Neural cell (in vitro differentiated cells): Measurements from ENCODE around the gene GADL1. TPM values are rescaled to one million over a fixed set of nuclear protein-coding genes. Genes with fewer than 3 reads are reported as not detected.

Experiments used
- H2AFZ ChIP-seq: fragments of 200-600, 300-800 bp; sonication (generic), shearing (Covaris generic); 2 replicates; pipeline ENCODE4 v1.6.0; 2014; ENCODE audit warnings: low read depth, mild to moderate bottlenecking, antibody characterized with exemption, low read length, moderate library complexity
- H3F3A ChIP-seq: fragments of 200-600 bp; shearing (Covaris generic); 2 replicates; pipeline ENCODE4 v1.6.1; 2016; ENCODE audit warnings: mild to moderate bottlenecking, moderate library complexity, mixed read lengths, antibody characterized with exemption, low read length; ENCODE audit not compliant: insufficient read depth, poor library complexity, severe bottlenecking
- H3K27ac ChIP-seq: fragments of 200-600, 300-800 bp; sonication (generic), shearing (Covaris generic); 2 replicates; pipeline ENCODE4 v1.5.1; 2014; ENCODE audit warnings: mild to moderate bottlenecking, low read length, moderate library complexity
- H3K27me3 ChIP-seq: fragments of 300-800, 200-600 bp; sonication (generic), shearing (Covaris generic); 2 replicates; pipeline ENCODE4 v1.6.0; 2014; ENCODE audit warnings: mild to moderate bottlenecking, low read depth, low read length, moderate library complexity; ENCODE audit not compliant: insufficient read depth
- H3K36me3 ChIP-seq: fragments of 300-800, 200-600 bp; sonication (generic), shearing (Covaris generic); 2 replicates; pipeline ENCODE4 v1.5.1; 2014; ENCODE audit warnings: mild to moderate bottlenecking, antibody characterized with exemption, low read length, moderate library complexity; ENCODE audit not compliant: insufficient read depth
- H3K4me2 ChIP-seq: fragments of 300-800, 200-600 bp; sonication (generic), shearing (Covaris generic); 2 replicates; pipeline ENCODE4 v1.6.0; 2014; ENCODE audit warnings: mild to moderate bottlenecking, low read length
- H3K4me3 ChIP-seq: fragments of 300-800, 200-600 bp; sonication (generic), shearing (Covaris generic); 2 replicates; pipeline ENCODE4 v1.5.1; 2014; ENCODE audit warnings: mild to moderate bottlenecking, low read length, moderate library complexity
- H3K79me2 ChIP-seq: fragments of 200-600 bp; shearing (Covaris generic); replicated peaks from 2 replicates; pipeline ENCODE4 v1.6.0; 2014; ENCODE audit warnings: mild to moderate bottlenecking, low read length, moderate library complexity; ENCODE audit not compliant: insufficient read depth
- H3K9ac ChIP-seq: fragments of 300-800, 200-600 bp; sonication (generic), shearing (Covaris generic); 2 replicates; pipeline ENCODE4 v1.6.1; 2016; ENCODE audit warnings: mild to moderate bottlenecking, low read length, mixed read lengths
- H3K9me2 ChIP-seq: fragments of 200-600 bp; shearing (Covaris generic); 2 replicates; pipeline ENCODE4 v1.6.1; 2016; ENCODE audit warnings: mild to moderate bottlenecking, low read length, mixed read lengths; ENCODE audit not compliant: insufficient read depth
- H3K9me3 ChIP-seq: fragments of 200-600, 300-800 bp; sonication (generic), shearing (Covaris generic); 2 replicates; pipeline ENCODE4 v1.6.1; 2016; ENCODE audit warnings: mild to moderate bottlenecking, mixed run types, low read length, moderate library complexity, mixed read lengths
- H4K20me1 ChIP-seq: fragments of 200-600 bp; shearing (Covaris generic); 2 replicates; pipeline ENCODE4 v1.6.1; 2016; ENCODE audit warnings: mild to moderate bottlenecking, mixed run types; ENCODE audit not compliant: insufficient read depth
- EP300 ChIP-seq: fragments of 450-650 bp; conservative IDR thresholded peaks from 2 replicates; pipeline ENCODE4 v1.6.1; 2014; ENCODE audit warnings: antibody characterized with exemption, mild to moderate bottlenecking, moderate library complexity; ENCODE audit not compliant: poor library complexity, severe bottlenecking
- EZH2 ChIP-seq: fragments of 200-600, 300-800 bp; shearing (Covaris generic), sonication (generic); IDR thresholded peaks from 2 replicates; pipeline ENCODE4 v1.6.1; 2014; ENCODE audit warnings: antibody characterized with exemption, low read length, borderline replicate concordance, mild to moderate bottlenecking; ENCODE audit not compliant: insufficient read depth, poor library complexity, severe bottlenecking
- MXI1 ChIP-seq: fragments of 450-650 bp; conservative IDR thresholded peaks from 2 replicates; pipeline ENCODE4 v1.6.1; 2014; ENCODE audit warnings: antibody characterized with exemption, mild to moderate bottlenecking; ENCODE audit not compliant: poor library complexity, severe bottlenecking
- POLR2AphosphoS5 ChIP-seq: IDR thresholded peaks from 2 replicates; pipeline ENCODE4 v1.6.1; 2012
- RAD21 ChIP-seq: fragments of 450-650 bp; conservative IDR thresholded peaks from 2 replicates; pipeline ENCODE4 v1.6.1; 2014; ENCODE audit warnings: antibody characterized with exemption, mild to moderate bottlenecking, moderate library complexity
- SMC3 ChIP-seq: fragments of 450-650 bp; conservative IDR thresholded peaks from 2 replicates; pipeline ENCODE4 v1.6.1; 2014; ENCODE audit warnings: antibody characterized with exemption, mild to moderate bottlenecking, moderate library complexity; ENCODE audit not compliant: poor library complexity
- TAF1 ChIP-seq: IDR thresholded peaks from 2 replicates; pipeline ENCODE4 v1.6.1; 2012; ENCODE audit warnings: low read depth
- polyA plus RNA-seq: library from polyadenylated mRNA; depleted of rRNA; stranded (reverse); fragments of >200 nt; gene quantifications from 2 replicates; pipeline ENCODE4 v1.2.3, GENCODE V29; 2014
- TF ChIP-seq, protein P1 (sequence below): fragments of 450-650 bp; IDR thresholded peaks from 2 replicates; pipeline ENCODE4 v1.5.1; 2014; ENCODE audit warnings: antibody characterized with exemption, mild to moderate bottlenecking, moderate library complexity; ENCODE audit not compliant: poor library complexity, severe bottlenecking
- TF ChIP-seq, protein P2 (sequence below): IDR thresholded peaks from 2 replicates; pipeline ENCODE4 v1.6.1; 2012; ENCODE audit warnings: borderline replicate concordance

The GADL1 gene
- polyA plus RNA-seq, 1 donor from 2014 or later = not detected

DNA sequence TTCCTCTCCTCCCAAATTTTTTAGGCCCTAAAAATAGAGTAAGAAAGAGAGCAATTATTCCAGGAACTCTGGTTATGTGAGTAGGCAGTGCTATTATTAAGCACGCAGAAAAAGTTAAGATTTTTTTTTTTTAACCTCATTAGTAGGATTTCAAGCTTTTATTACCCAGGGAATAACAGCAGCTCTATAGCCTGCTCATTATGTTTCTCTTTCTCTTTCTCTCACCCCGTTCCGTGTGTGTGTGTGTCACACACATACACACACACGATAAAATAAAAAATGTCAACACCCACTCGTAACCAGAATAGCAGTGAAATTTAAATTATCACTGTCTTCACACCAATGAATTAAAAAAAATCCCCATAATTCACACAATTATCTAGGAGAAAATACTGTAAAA, 30.3 kb downstream of the GADL1 start:
- H3K4me2 ChIP-seq = no peak overlapping the region
- no peaks in the 10 kb centered on the region for H3K79me2 ChIP-seq
- no peak overlapping the region for H3K4me3 ChIP-seq
- TF ChIP-seq RAD21 = no peak
- no peak for TF ChIP-seq EP300
- no peak for TF ChIP-seq MXI1
- TF ChIP-seq, protein P1, sequence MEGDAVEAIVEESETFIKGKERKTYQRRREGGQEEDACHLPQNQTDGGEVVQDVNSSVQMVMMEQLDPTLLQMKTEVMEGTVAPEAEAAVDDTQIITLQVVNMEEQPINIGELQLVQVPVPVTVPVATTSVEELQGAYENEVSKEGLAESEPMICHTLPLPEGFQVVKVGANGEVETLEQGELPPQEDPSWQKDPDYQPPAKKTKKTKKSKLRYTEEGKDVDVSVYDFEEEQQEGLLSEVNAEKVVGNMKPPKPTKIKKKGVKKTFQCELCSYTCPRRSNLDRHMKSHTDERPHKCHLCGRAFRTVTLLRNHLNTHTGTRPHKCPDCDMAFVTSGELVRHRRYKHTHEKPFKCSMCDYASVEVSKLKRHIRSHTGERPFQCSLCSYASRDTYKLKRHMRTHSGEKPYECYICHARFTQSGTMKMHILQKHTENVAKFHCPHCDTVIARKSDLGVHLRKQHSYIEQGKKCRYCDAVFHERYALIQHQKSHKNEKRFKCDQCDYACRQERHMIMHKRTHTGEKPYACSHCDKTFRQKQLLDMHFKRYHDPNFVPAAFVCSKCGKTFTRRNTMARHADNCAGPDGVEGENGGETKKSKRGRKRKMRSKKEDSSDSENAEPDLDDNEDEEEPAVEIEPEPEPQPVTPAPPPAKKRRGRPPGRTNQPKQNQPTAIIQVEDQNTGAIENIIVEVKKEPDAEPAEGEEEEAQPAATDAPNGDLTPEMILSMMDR = no peak
- TF ChIP-seq, protein P2, sequence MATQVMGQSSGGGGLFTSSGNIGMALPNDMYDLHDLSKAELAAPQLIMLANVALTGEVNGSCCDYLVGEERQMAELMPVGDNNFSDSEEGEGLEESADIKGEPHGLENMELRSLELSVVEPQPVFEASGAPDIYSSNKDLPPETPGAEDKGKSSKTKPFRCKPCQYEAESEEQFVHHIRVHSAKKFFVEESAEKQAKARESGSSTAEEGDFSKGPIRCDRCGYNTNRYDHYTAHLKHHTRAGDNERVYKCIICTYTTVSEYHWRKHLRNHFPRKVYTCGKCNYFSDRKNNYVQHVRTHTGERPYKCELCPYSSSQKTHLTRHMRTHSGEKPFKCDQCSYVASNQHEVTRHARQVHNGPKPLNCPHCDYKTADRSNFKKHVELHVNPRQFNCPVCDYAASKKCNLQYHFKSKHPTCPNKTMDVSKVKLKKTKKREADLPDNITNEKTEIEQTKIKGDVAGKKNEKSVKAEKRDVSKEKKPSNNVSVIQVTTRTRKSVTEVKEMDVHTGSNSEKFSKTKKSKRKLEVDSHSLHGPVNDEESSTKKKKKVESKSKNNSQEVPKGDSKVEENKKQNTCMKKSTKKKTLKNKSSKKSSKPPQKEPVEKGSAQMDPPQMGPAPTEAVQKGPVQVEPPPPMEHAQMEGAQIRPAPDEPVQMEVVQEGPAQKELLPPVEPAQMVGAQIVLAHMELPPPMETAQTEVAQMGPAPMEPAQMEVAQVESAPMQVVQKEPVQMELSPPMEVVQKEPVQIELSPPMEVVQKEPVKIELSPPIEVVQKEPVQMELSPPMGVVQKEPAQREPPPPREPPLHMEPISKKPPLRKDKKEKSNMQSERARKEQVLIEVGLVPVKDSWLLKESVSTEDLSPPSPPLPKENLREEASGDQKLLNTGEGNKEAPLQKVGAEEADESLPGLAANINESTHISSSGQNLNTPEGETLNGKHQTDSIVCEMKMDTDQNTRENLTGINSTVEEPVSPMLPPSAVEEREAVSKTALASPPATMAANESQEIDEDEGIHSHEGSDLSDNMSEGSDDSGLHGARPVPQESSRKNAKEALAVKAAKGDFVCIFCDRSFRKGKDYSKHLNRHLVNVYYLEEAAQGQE = no peak
- no peak for TF ChIP-seq EZH2
- TF ChIP-seq TAF1 = no peak
- no peak for TF ChIP-seq SMC3
- H3K27ac ChIP-seq = no peak overlapping the region
- no peaks in the 10 kb centered on the region for H3K36me3 ChIP-seq
- H3K9me3 ChIP-seq = no peaks in the 10 kb centered on the region
- no peaks in the 10 kb centered on the region for H4K20me1 ChIP-seq
- no peak overlapping the region for H2AFZ ChIP-seq
- no peaks in the 10 kb centered on the region for H3F3A ChIP-seq
- H3K27me3 ChIP-seq = no peaks in the 10 kb centered on the region
- no peak overlapping the region for H3K9ac ChIP-seq
- no peaks in the 10 kb centered on the region for H3K9me2 ChIP-seq

DNA sequence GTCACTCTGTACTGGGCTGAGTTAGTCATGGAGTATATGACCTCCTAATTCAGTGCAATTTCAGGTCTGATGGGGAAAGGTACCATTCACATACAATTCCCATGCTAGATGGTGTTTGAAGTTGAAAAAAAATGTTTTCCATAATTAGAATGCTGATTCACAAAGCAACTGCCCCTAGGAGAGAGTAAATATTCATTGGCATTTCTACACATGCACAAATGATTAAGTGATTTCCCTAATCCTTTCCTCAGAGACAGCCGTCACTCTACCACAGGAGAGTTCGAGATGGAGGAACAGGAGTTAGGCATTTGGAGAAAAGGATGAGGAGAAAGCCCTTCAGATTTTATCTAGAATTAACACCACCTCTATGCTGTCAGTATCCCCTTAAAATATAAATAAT, 32.5 kb downstream of the GADL1 start:
- TF ChIP-seq POLR2AphosphoS5 (no peak), EZH2 (no peak), TAF1 (no peak), SMC3 (no peak), EP300 (no peak), MXI1 (no peak), RAD21 (no peak)
- TF ChIP-seq, protein P1 = no peak
- TF ChIP-seq, protein P2 = no peak
- Histone ChIP-seq H4K20me1 (no peaks in the 10 kb centered on the region), H3K9me3 (no peaks in the 10 kb centered on the region), H3K4me3 (no peak overlapping the region), H3K79me2 (no peaks in the 10 kb centered on the region), H3K27me3 (no peaks in the 10 kb centered on the region), H3K9me2 (no peaks in the 10 kb centered on the region), H2AFZ (no peak overlapping the region), H3K9ac (no peak overlapping the region), H3K36me3 (no peaks in the 10 kb centered on the region), H3K27ac (no peak overlapping the region), H3K4me2 (no peak overlapping the region), H3F3A (no peaks in the 10 kb centered on the region)
